ENCODE results near the gene PKD1L1. TPM values are rescaled to one million over a fixed set of nuclear protein-coding genes. Genes with fewer than 3 reads are reported as not detected.

Gene PKD1L1
- total and polyA plus RNA-seq, 4 donors = 0.26 to 1.1 (median 0.55) TPM

DNA sequence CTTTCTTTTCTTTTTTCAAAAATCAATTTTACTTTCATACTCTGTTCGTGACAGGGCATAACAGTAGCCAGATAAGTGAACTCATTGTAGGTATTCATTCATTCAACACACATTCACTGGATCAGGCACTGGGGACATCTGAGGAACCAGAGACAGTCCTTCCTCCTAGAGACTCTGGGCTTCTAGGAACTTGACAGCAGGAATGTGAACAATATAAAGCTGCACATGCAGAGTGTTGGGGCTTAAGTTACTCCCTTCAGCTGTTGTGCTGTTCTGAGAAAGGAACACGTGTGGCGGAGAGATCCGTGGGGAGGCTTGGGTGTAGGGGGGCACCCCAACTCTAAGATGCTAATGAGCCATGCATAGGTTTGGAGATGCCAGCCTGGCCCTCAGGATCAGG lies 120.4 kb downstream of the PKD1L1 start:
- no peak for TF ChIP-seq CTCF (IDR thresholded peaks at IDR 0.05; ENCODE audit: control extremely low read depth, extremely low read depth)
- Histone ChIP-seq H3K36me3 (ENCODE audit: control insufficient read depth in 4 of 4, insufficient read depth in 4 of 4, low read length in 4 of 4) (no peaks in the 10 kb centered on the region), H3K9ac (ENCODE audit: insufficient read depth in 1 of 2, low read length in 2 of 2) (no peak overlapping the region), H3K4me1 (ENCODE audit: control insufficient read depth in 5 of 5, insufficient read depth in 5 of 5, low read length in 5 of 5) (peaks cover 0 to 11% (median 0%) of the 10 kb centered on the region in 5 donors), H3K4me3 (no peak overlapping the region), H3K27ac (ENCODE audit: low read depth in 1 of 2, low read length in 1 of 2) (no peak overlapping the region), H3K27me3 (ENCODE audit: control insufficient read depth in 3 of 3, insufficient read depth in 3 of 3, low read length in 2 of 3) (no peaks in the 10 kb centered on the region), H3K9me3 (ENCODE audit: control insufficient read depth in 4 of 4, insufficient read depth in 3 of 4, low read length in 3 of 4) (no peaks in the 10 kb centered on the region)
- ATAC-seq (ENCODE audit: insufficient read depth, low FRiP score) (no peak), DNase-seq (no peak)
- WGBS, 2 donors = 91 to 92% methylated on average over 4 of the region's 4 CpGs

DNA sequence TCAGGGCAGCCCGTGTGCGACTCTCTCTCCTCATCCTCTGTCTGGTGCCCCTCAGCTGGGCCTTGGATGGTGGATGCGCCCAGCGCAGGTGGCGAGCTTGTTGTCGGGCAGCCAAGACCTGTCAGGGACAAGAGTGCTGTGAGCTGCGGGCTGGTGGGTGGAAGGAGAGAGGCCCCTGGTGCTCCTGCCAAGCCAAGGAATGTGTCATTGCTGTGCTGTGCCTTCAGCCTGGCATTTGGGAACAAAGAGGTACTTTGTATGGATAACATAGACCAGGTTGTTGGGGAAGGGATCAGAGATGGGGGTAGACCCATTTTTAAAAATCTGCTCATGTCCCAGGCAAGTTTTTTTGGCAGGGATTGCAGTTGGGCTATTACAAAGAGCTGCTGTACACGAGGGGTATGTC lies 120.9 kb downstream of the PKD1L1 start:
- no peaks in the 10 kb centered on the region for H3K27me3 ChIP-seq (ENCODE audit: control insufficient read depth in 3 of 3, insufficient read depth in 3 of 3, low read length in 2 of 3)
- no peak for DNase-seq
- peaks cover 0 to 11% (median 0%) of the 10 kb centered on the region in 5 donors for H3K4me1 ChIP-seq (ENCODE audit: control insufficient read depth in 5 of 5, insufficient read depth in 5 of 5, low read length in 5 of 5)
- H3K9ac ChIP-seq (ENCODE audit: insufficient read depth in 1 of 2, low read length in 2 of 2) = no peak overlapping the region
- H3K9me3 ChIP-seq (ENCODE audit: control insufficient read depth in 4 of 4, insufficient read depth in 3 of 4, low read length in 3 of 4) = no peaks in the 10 kb centered on the region
- WGBS, 2 donors = 82 to 94% methylated on average over 8 of the region's 8 CpGs
- H3K27ac ChIP-seq (ENCODE audit: low read depth in 1 of 2, low read length in 1 of 2) = no peak overlapping the region
- H3K36me3 ChIP-seq (ENCODE audit: control insufficient read depth in 4 of 4, insufficient read depth in 4 of 4, low read length in 4 of 4) = no peaks in the 10 kb centered on the region
- no peak for ATAC-seq (ENCODE audit: insufficient read depth, low FRiP score)
- no peak for TF ChIP-seq CTCF (IDR thresholded peaks at IDR 0.05; ENCODE audit: control extremely low read depth, extremely low read depth)
- H3K4me3 ChIP-seq = no peak overlapping the region

DNA sequence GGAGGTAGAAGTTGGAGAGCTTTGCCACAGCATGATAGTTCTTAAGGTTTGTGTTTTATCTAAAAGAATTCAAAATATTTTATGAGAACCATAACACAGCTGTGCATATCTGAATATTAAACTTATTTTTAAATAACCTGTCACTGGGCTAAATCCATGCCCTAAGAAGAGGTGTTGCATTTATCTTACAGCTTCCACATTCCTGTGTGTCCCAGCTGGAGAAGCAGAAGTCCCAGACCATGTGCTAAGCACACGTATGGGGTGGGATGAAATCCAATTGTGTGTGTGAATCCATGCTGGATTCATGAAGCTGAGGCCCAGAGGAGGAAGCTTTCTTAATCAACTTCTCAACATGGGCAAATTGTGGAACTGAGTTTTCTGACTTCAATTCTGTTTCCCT lies 121.5 kb downstream of the PKD1L1 start:
- no peak overlapping the region for H3K9ac ChIP-seq (ENCODE audit: insufficient read depth in 1 of 2, low read length in 2 of 2)
- TF ChIP-seq CTCF (IDR thresholded peaks at IDR 0.05; ENCODE audit: control extremely low read depth, extremely low read depth) = no peak
- H3K27ac ChIP-seq (ENCODE audit: low read depth in 1 of 2, low read length in 1 of 2) = no peak overlapping the region
- no peaks in the 10 kb centered on the region for H3K27me3 ChIP-seq (ENCODE audit: control insufficient read depth in 3 of 3, insufficient read depth in 3 of 3, low read length in 2 of 3)
- 69 to 72% methylated on average over 1 of the region's 1 CpG for WGBS, 2 donors
- H3K4me1 ChIP-seq (ENCODE audit: control insufficient read depth in 5 of 5, insufficient read depth in 5 of 5, low read length in 5 of 5) = peaks cover 0 to 11% (median 0%) of the 10 kb centered on the region in 5 donors
- ATAC-seq (ENCODE audit: insufficient read depth, low FRiP score) (no peak), DNase-seq (no peak)
- H3K9me3 ChIP-seq (ENCODE audit: control insufficient read depth in 4 of 4, insufficient read depth in 3 of 4, low read length in 3 of 4) = no peaks in the 10 kb centered on the region
- no peaks in the 10 kb centered on the region for H3K36me3 ChIP-seq (ENCODE audit: control insufficient read depth in 4 of 4, insufficient read depth in 4 of 4, low read length in 4 of 4)
- H3K4me3 ChIP-seq = no peak overlapping the region

DNA sequence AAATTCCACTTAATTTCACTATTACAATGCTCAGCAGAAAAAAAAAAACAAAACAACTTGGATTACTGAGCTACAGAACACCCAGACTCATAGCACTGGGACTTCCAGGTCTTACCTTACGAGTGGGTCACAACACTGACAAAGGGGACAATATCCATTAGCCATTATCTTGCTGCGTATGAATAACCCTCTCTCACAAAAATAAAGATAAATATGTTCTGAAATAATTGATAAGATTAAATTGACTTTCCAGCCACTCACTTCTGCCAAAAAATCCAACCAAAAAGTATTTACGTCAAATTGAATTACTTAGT lies 128.7 kb downstream of the PKD1L1 start:
- no peak for TF ChIP-seq CTCF (IDR thresholded peaks at IDR 0.05; ENCODE audit: control extremely low read depth, extremely low read depth)
- no peak for ATAC-seq (ENCODE audit: insufficient read depth, low FRiP score)
- DNase-seq = no peak
- 93 to 98% methylated on average over 3 of the region's 3 CpGs for WGBS, 2 donors
- H3K36me3 ChIP-seq (ENCODE audit: control insufficient read depth in 4 of 4, insufficient read depth in 4 of 4, low read length in 4 of 4) = no peaks in the 10 kb centered on the region
- no peaks in the 10 kb centered on the region for H3K27me3 ChIP-seq (ENCODE audit: control insufficient read depth in 3 of 3, insufficient read depth in 3 of 3, low read length in 2 of 3)
- H3K9me3 ChIP-seq (ENCODE audit: control insufficient read depth in 4 of 4, insufficient read depth in 3 of 4, low read length in 3 of 4) = no peaks in the 10 kb centered on the region
- H3K4me3 ChIP-seq = no peak overlapping the region
- H3K27ac ChIP-seq (ENCODE audit: low read depth in 1 of 2, low read length in 1 of 2) = no peak overlapping the region
- H3K4me1 ChIP-seq (ENCODE audit: control insufficient read depth in 5 of 5, insufficient read depth in 5 of 5, low read length in 5 of 5) = peaks cover 0 to 5% (median 2%) of the 10 kb centered on the region in 5 donors
- H3K9ac ChIP-seq (ENCODE audit: insufficient read depth in 1 of 2, low read length in 2 of 2) = no peak overlapping the region

All from lung (tissue), 12 donors.